K562 (cell line): ENCODE results near the gene ANK3. TPM values are rescaled to one million over a fixed set of nuclear protein-coding genes. Genes with fewer than 3 reads are reported as not detected.
A peak's percentile ranks its signal among the peaks of the same experiment; 100 is the strongest.

ENCODE experiments used
- AFF1 ChIP-seq, 2 experiments: fragments of 450-650 bp; IDR thresholded peaks; 2 replicates each; pipeline ENCODE4 v1.6.1; 2018; ENCODE audit warnings: mild to moderate bottlenecking in 2 of 2, low read depth in 1 of 2; ENCODE audit not compliant: partially characterized antibody in 2 of 2
- CEBPG ChIP-seq, 3 experiments: fragments of 200-800 bp in 1 of 3; sonication (Bioruptor generic) in 1 of 3; sonication (generic) in 1 of 3; formaldehyde crosslinking in 1 of 3; IDR thresholded peaks in 2 of 3; conservative IDR thresholded peaks in 1 of 3; 2 replicates each; pipeline versions ENCODE4 v1.6.1 to v1.8.0; 2016 to 2022; ENCODE audit warnings: missing compliant biosample characterization in 2 of 3, missing genetic modification characterization in 2 of 3, mild to moderate bottlenecking in 1 of 3, missing genetic modification reagents in 1 of 3
- CREB3 ChIP-seq: fragments of 450-650 bp; conservative IDR thresholded peaks from 2 replicates; pipeline ENCODE4 v1.6.1; 2016; ENCODE audit warnings: missing genetic modification characterization, low read depth, mild to moderate bottlenecking, missing compliant biosample characterization, moderate library complexity
- FOXA1 ChIP-seq: fragments of 450-650 bp; IDR thresholded peaks from 2 replicates; pipeline ENCODE4 v1.6.1; 2016; ENCODE audit warnings: mild to moderate bottlenecking, borderline replicate concordance
- GATAD2B ChIP-seq: fragments of 450-650 bp; IDR thresholded peaks from 2 replicates; pipeline ENCODE4 v1.6.1; 2017; ENCODE audit warnings: mild to moderate bottlenecking, borderline replicate concordance
- RFX5 ChIP-seq: IDR thresholded peaks from 2 replicates; pipeline ENCODE4 v1.6.1; 2011; ENCODE audit warnings: low read depth, mild to moderate bottlenecking, improper control_type of control experiment, low read length
- SMAD2 ChIP-seq: fragments of 150-350 bp; IDR thresholded peaks from 2 replicates; pipeline ENCODE4 v1.6.1; 2014; ENCODE audit warnings: low read depth, mild to moderate bottlenecking, low read length
- SRSF1 ChIP-seq: fragments of 200-400 bp; formaldehyde crosslinking; IDR thresholded peaks from 2 replicates; pipeline ENCODE4 v1.6.1; 2017; ENCODE audit warnings: mild to moderate bottlenecking, low read depth, low read length, moderate library complexity
- THAP12 ChIP-seq: fragments of 250-450 bp; sonication (Bioruptor Pico); IDR thresholded peaks from 2 replicates; pipeline ENCODE4 v1.9.0; 2021; ENCODE audit warnings: mild to moderate bottlenecking, inconsistent platforms
- ZNF232 ChIP-seq: sonication (generic); formaldehyde crosslinking; IDR thresholded peaks from 2 replicates; pipeline ENCODE4 v1.8.0; 2022; ENCODE audit warnings: mild to moderate bottlenecking, missing genetic modification reagents
- ZNF449 ChIP-seq: fragments of 250-450 bp; sonication (Bioruptor Pico); IDR thresholded peaks from 2 replicates; pipeline ENCODE4 v1.8.0; 2022; ENCODE audit warnings: moderate library complexity, mild to moderate bottlenecking, inconsistent platforms
- ZNF766 ChIP-seq: fragments of 200-800 bp; sonication (Bioruptor generic); conservative IDR thresholded peaks from 2 replicates; pipeline ENCODE4 v1.6.1; 2016; ENCODE audit warnings: missing genetic modification characterization, missing compliant biosample characterization
- ZNF778 ChIP-seq: fragments of 450-650 bp; formaldehyde crosslinking; IDR thresholded peaks from 2 replicates; pipeline ENCODE4 v1.4.0; 2020; ENCODE audit warnings: mild to moderate bottlenecking, moderate library complexity
- polyA plus RNA-seq, 8 experiments: library from polyadenylated mRNA; depleted of rRNA in 4 of 8; stranded (reverse) in 5 of 8; unstranded in 3 of 8; fragments of >200 nt; fragmentation: Nextera tagmentation in 2 of 8; fragmentation: Illumina TruSeq in 1 of 8; extraction: Ambion mirVana in 2 of 8; extraction: Trizol in 1 of 8; gene quantifications; 2 replicates each; pipeline versions ENCODE4 v1.2.1 to v1.2.3, GENCODE V29; 2011 to 2014; ENCODE audit warnings: inconsistent platforms in 1 of 8, missing spikeins in 1 of 8
- total RNA-seq, 7 experiments: library from RNA; depleted of rRNA in 6 of 7; stranded (reverse); fragments of >200 nt in 6 of 7; fragmentation: Illumina TruSeq in 2 of 7; extraction: Trizol in 2 of 7; gene quantifications; 2 replicates each; pipeline versions ENCODE4 v1.2.1 to v1.2.3, GENCODE V29; 2011 to 2021; ENCODE audit warnings: low replicate concordance in 1 of 7

The ANK3 gene
- total and polyA plus RNA-seq, 9 of the 15 experiments (the other 6 are each of a cell fraction or from before 2014, with no cell fraction given): 10.0 to 32.3 (median 17.9) TPM

- TF ChIP-seq THAP12 (CRISPR knock-in tag) (no peak), ZNF778 (no peak), CEBPG (CRISPR knock-in tag; IDR thresholded peaks at IDR 0.05) (no peak), CEBPG (tag; conservative IDR thresholded peaks at IDR 0.05 in 1 of 2, IDR thresholded peaks at IDR 0.05 in 1 of 2) (no peak), GATAD2B (peak; percentile 80), FOXA1 (peak; percentile 79), CREB3 (tag) (no peak; the same call in 1 of the 2 replicates), RFX5 (no peak), SMAD2 (no peak), ZNF766 (CRISPR knock-in tag) (0 out of 2 replicates have a peak, but pooled peaks have one; percentile 3), SRSF1 (no peak), ZNF232 (CRISPR knock-in tag) (no peak), ZNF449 (CRISPR knock-in tag) (no peak), AFF1 (IDR thresholded peaks at IDR 0.05; ENCODE audit: low read depth in 1 of 2, partially characterized antibody in 2 of 2) (no peak)
These were observed 316.3 kb downstream of the ANK3 start (continued) for GRCh38 chr10:60073397-60073780.
